Activated CD4-positive, alpha-beta T cell treated with anti-CD3 and anti-CD28 coated beads for 48 hours (primary cell): ENCODE results near the gene STAP1.

Experiments used
- DNase-seq: peaks from one replicate; pipeline ENCODE4 v3.0.0-alpha.2; 2020

The STAP1 gene

GRCh38 chr4:67556436-67556835, 2.1 kb upstream of the STAP1 start:
- DNase-seq = no peak

- no peak for DNase-seq
These were observed 6.8 kb downstream of the STAP1 start for GRCh38 chr4:67565284-67565683.

- DNase-seq = peak; percentile 28
These were observed 7.8 kb downstream of the STAP1 start for GRCh38 chr4:67566335-67566734.

- DNase-seq = no peak
These were observed 10.3 kb downstream of the STAP1 start for GRCh38 chr4:67568820-67569219.

GRCh38 chr4:67570537-67570936, 12.0 kb downstream of the STAP1 start:
- no peak for DNase-seq

- DNase-seq = no peak
These were observed 13.4 kb downstream of the STAP1 start for GRCh38 chr4:67571975-67572374.

- no peak for DNase-seq
These were observed 14.7 kb downstream of the STAP1 start for GRCh38 chr4:67573193-67573592.

GRCh38 chr4:67575232-67576058, 16.9 kb downstream of the STAP1 start:
- DNase-seq = no peak

GRCh38 chr4:67576059-67576466, 17.5 kb downstream of the STAP1 start:
- DNase-seq = no peak

- DNase-seq = no peak
These were observed 18.0 kb downstream of the STAP1 start for GRCh38 chr4:67576538-67576937.

GRCh38 chr4:67580577-67580976, 22.1 kb downstream of the STAP1 start:
- peak; percentile 24 for DNase-seq

GRCh38 chr4:67581208-67581857, 22.8 kb downstream of the STAP1 start:
- no peak for DNase-seq

- no peak for DNase-seq
These were observed 23.4 kb downstream of the STAP1 start for GRCh38 chr4:67581913-67582312.

GRCh38 chr4:67584496-67584895, 26.0 kb downstream of the STAP1 start:
- no peak for DNase-seq

GRCh38 chr4:67587156-67587555, 28.6 kb downstream of the STAP1 start:
- no peak for DNase-seq

- no peak for DNase-seq
These were observed 35.2 kb downstream of the STAP1 start for GRCh38 chr4:67593741-67594175.

GRCh38 chr4:67603310-67604028, 44.9 kb downstream of the STAP1 start:
- DNase-seq = no peak

- DNase-seq = no peak
These were observed 45.5 kb downstream of the STAP1 start for GRCh38 chr4:67604029-67604381.

- DNase-seq = no peak
These were observed 46.2 kb downstream of the STAP1 start for GRCh38 chr4:67604749-67605148.

- DNase-seq = no peak
These were observed 49.5 kb downstream of the STAP1 start for GRCh38 chr4:67608027-67608426.

- DNase-seq = no peak
These were observed 55.7 kb downstream of the STAP1 start for GRCh38 chr4:67614186-67614585.

- DNase-seq = no peak
These were observed 56.6 kb downstream of the STAP1 start for GRCh38 chr4:67615119-67615518.

- DNase-seq = no peak
These were observed 58.0 kb downstream of the STAP1 start for GRCh38 chr4:67616478-67616877.

GRCh38 chr4:67624939-67625338, 66.4 kb downstream of the STAP1 start:
- DNase-seq = no peak
